ENCODE results near the gene RGS6.

RGS6 gene

DNA sequence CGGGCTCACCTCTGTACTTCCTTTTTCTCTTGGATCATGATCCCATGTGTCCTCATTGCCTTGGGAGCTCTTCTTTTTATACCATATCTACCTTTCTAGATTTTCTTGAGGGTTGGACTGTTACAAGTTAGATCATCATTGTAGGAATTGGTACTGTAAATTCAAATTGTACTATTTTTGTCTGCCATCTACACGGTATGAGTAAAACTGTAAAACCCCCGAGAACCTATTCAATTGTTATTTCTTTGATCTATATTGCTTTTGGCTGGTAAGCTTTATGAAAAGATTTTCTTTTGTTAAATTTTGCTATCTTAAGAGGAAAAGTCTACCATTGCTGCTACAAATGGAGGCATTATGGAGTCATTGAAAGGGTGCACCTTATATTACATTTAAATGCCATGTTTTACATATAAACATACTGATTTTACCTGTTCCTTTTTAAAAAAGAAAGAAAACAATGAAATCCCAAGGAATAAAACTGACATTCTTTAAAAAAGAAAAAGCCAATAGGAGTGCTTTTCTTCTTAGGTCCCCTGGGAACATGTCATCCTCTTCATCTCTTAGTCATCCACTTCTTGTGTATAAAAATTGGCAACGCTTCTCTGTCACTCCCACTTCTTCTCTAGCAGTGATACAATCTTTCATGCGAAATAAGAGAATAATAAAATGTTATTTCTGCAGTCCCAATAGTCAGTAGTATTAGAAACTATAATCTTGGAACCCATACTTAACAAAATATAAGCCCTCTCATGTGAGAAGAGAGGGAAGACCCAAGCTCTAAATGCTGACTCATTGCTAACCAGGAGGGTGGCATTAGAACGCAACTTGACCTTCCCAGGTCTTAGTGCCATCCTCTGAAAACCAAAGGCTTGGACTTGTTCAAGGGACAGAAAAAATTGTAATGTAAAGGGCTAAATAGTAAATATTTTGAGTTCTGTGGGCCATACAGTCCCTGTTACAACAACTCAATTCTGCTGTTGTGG, 20.4 kb downstream of the RGS6 start:
- Histone ChIP-seq H3K9me3 (ENCODE audit: insufficient read depth, low read depth, low read length) (no peaks in the 10 kb centered on the region; the same call in 1 of the 2 replicates), H3K4me1 (ENCODE audit: insufficient read depth, low read length) (no peaks in the 10 kb centered on the region), H3K4me3 (ENCODE audit: low read length) (no peak overlapping the region), H3K27ac (ENCODE audit: low read length) (no peak overlapping the region), H3K27me3 (ENCODE audit: insufficient read depth, low read length) (no peaks in the 10 kb centered on the region), H3K9ac (ENCODE audit: low read depth, low read length) (no peak overlapping the region), H3K36me3 (ENCODE audit: insufficient read depth, low read depth, low read length) (no peaks in the 10 kb centered on the region)

- Histone ChIP-seq H3K27ac (ENCODE audit: low read length) (no peak overlapping the region), H3K9me3 (ENCODE audit: insufficient read depth, low read depth, low read length) (no peaks in the 10 kb centered on the region), H3K27me3 (ENCODE audit: insufficient read depth, low read length) (no peaks in the 10 kb centered on the region), H3K4me3 (ENCODE audit: low read length) (no peak overlapping the region), H3K4me1 (ENCODE audit: insufficient read depth, low read length) (no peaks in the 10 kb centered on the region), H3K9ac (ENCODE audit: low read depth, low read length) (no peak overlapping the region), H3K36me3 (ENCODE audit: insufficient read depth, low read depth, low read length) (no peaks in the 10 kb centered on the region)
Observed at GRCh38 chr14:71956920-71957563, 24.8 kb downstream of the RGS6 start.

DNA sequence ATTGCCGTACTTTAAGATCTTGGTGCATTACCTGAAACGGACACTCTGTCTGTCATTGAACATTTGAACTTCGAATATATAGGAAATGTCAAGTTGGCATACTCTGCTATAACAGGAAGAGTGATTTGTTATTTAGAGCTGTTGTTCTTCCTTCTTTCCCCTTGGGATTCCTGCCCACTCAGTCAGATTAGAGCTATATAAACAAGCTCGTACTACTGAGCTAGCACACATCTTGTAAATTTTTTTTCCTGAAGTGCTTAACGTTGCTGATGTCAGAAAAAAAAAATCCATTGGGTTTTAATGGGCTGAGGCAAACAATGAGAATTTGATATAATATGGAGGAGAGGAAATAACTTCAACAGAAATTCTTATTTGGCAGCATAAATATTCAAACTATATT, 26.8 kb downstream of the RGS6 start:
- H3K9ac ChIP-seq (ENCODE audit: low read depth, low read length): no peak overlapping the region
- H3K9me3 ChIP-seq (ENCODE audit: insufficient read depth, low read depth, low read length): no peaks in the 10 kb centered on the region
- peaks cover 7% of the 10 kb centered on the region; the same call in 1 of the 2 replicates for H3K4me1 ChIP-seq (ENCODE audit: insufficient read depth, low read length)
- H3K36me3 ChIP-seq (ENCODE audit: insufficient read depth, low read depth, low read length): no peaks in the 10 kb centered on the region
- no peak overlapping the region for H3K4me3 ChIP-seq (ENCODE audit: low read length)
- H3K27me3 ChIP-seq (ENCODE audit: insufficient read depth, low read length): no peaks in the 10 kb centered on the region
- no peak overlapping the region for H3K27ac ChIP-seq (ENCODE audit: low read length)

GRCh38 chr14:71960494-71961353, 28.5 kb downstream of the RGS6 start:
- H3K4me1 ChIP-seq (ENCODE audit: insufficient read depth, low read length): peaks cover 7% of the 10 kb centered on the region; the same call in 1 of the 2 replicates
- no peak overlapping the region for H3K4me3 ChIP-seq (ENCODE audit: low read length)
- H3K9ac ChIP-seq (ENCODE audit: low read depth, low read length): no peak overlapping the region
- no peaks in the 10 kb centered on the region for H3K27me3 ChIP-seq (ENCODE audit: insufficient read depth, low read length)
- H3K36me3 ChIP-seq (ENCODE audit: insufficient read depth, low read depth, low read length): no peaks in the 10 kb centered on the region
- no peaks in the 10 kb centered on the region for H3K9me3 ChIP-seq (ENCODE audit: insufficient read depth, low read depth, low read length)
- H3K27ac ChIP-seq (ENCODE audit: low read length): no peak overlapping the region

DNA sequence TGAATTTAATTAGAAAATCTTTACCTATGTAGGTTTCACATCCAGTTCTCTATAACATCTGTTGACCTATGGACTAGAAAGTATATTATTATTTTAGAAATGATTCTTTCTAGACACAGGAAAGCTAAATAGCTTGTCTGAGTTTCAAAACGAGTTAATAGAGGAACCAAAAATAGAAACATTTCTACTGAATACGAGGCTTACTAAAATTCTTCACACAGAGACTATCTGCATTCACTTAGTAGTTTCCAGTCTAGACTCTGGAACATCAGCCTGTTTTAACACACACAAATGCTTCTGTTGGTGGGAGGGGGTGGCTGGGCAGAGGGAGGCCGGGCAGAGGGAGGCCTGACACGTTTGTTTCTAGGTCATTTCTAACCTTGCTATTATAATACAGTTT, 29.7 kb downstream of the RGS6 start:
- no peaks in the 10 kb centered on the region for H3K27me3 ChIP-seq (ENCODE audit: insufficient read depth, low read length)
- no peak overlapping the region for H3K27ac ChIP-seq (ENCODE audit: low read length)
- H3K4me3 ChIP-seq (ENCODE audit: low read length): no peak overlapping the region
- H3K9me3 ChIP-seq (ENCODE audit: insufficient read depth, low read depth, low read length): no peaks in the 10 kb centered on the region
- peaks cover 7% of the 10 kb centered on the region; the same call in 1 of the 2 replicates for H3K4me1 ChIP-seq (ENCODE audit: insufficient read depth, low read length)
- no peak overlapping the region for H3K9ac ChIP-seq (ENCODE audit: low read depth, low read length)
- no peaks in the 10 kb centered on the region for H3K36me3 ChIP-seq (ENCODE audit: insufficient read depth, low read depth, low read length)

DNA sequence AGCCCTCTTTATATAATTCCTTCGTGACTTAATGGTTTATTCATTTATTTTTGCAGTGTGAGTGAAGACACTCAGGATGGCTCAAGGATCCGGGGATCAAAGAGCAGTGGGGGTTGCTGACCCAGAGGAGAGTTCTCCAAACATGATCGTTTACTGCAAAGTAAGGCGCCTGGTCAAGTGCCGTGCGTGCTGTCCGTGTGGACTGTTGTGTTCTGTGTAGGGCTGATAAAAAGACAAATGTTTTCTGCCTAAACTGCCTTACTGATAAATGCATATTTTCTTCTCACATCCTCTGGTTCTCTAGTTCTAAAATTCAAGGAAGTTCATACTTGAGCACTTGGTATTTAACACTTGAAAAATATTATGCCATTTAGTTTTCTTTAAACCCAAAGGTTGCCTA, 32.5 kb downstream of the RGS6 start:
- Histone ChIP-seq H3K27me3 (ENCODE audit: insufficient read depth, low read length) (no peaks in the 10 kb centered on the region), H3K9ac (ENCODE audit: low read depth, low read length) (no peak overlapping the region), H3K36me3 (ENCODE audit: insufficient read depth, low read depth, low read length) (no peaks in the 10 kb centered on the region), H3K9me3 (ENCODE audit: insufficient read depth, low read depth, low read length) (no peaks in the 10 kb centered on the region), H3K27ac (ENCODE audit: low read length) (no peak overlapping the region), H3K4me1 (ENCODE audit: insufficient read depth, low read length) (peaks cover 7% of the 10 kb centered on the region; the same call in 1 of the 2 replicates), H3K4me3 (ENCODE audit: low read length) (no peak overlapping the region)

GRCh38 chr14:71966528-71966927, 34.3 kb downstream of the RGS6 start:
- Histone ChIP-seq H3K27me3 (ENCODE audit: insufficient read depth, low read length) (no peaks in the 10 kb centered on the region), H3K9ac (ENCODE audit: low read depth, low read length) (no peak overlapping the region), H3K4me3 (ENCODE audit: low read length) (no peak overlapping the region), H3K36me3 (ENCODE audit: insufficient read depth, low read depth, low read length) (no peaks in the 10 kb centered on the region), H3K4me1 (ENCODE audit: insufficient read depth, low read length) (peaks cover 7% of the 10 kb centered on the region; the same call in 1 of the 2 replicates), H3K27ac (ENCODE audit: low read length) (no peak overlapping the region), H3K9me3 (ENCODE audit: insufficient read depth, low read depth, low read length) (no peaks in the 10 kb centered on the region)

DNA sequence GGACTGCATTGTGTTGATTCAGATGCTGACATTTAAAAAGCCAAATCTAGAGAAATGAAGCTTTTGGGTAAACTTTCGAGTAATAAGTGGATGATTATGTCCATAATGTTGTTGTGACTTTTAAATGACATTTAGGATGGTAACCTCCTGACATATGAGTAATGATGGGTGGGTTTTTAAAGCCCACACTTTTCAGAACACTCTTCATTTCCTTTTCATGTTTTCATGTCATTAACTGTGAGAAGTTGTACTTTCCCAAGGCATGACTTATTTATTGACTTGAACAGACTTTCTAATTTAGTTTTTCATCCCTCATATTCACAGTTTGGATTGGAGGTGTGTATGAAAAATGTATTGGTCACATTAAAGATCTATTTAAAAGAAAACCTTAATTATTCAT, 35.5 kb downstream of the RGS6 start:
- H3K27ac ChIP-seq (ENCODE audit: low read length): no peak overlapping the region
- H3K36me3 ChIP-seq (ENCODE audit: insufficient read depth, low read depth, low read length): no peaks in the 10 kb centered on the region
- peaks cover 6% of the 10 kb centered on the region; the same call in 1 of the 2 replicates for H3K4me1 ChIP-seq (ENCODE audit: insufficient read depth, low read length)
- H3K9me3 ChIP-seq (ENCODE audit: insufficient read depth, low read depth, low read length): no peaks in the 10 kb centered on the region
- H3K4me3 ChIP-seq (ENCODE audit: low read length): no peak overlapping the region
- no peak overlapping the region for H3K9ac ChIP-seq (ENCODE audit: low read depth, low read length)
- H3K27me3 ChIP-seq (ENCODE audit: insufficient read depth, low read length): no peaks in the 10 kb centered on the region

- no peak overlapping the region for H3K4me3 ChIP-seq (ENCODE audit: low read length)
- no peaks in the 10 kb centered on the region for H3K4me1 ChIP-seq (ENCODE audit: insufficient read depth, low read length)
- no peaks in the 10 kb centered on the region for H3K36me3 ChIP-seq (ENCODE audit: insufficient read depth, low read depth, low read length)
- no peak overlapping the region for H3K9ac ChIP-seq (ENCODE audit: low read depth, low read length)
- no peak overlapping the region for H3K27ac ChIP-seq (ENCODE audit: low read length)
- H3K9me3 ChIP-seq (ENCODE audit: insufficient read depth, low read depth, low read length): peaks cover 2% of the 10 kb centered on the region; the same call in 1 of the 2 replicates
- no peaks in the 10 kb centered on the region for H3K27me3 ChIP-seq (ENCODE audit: insufficient read depth, low read length)
Observed at GRCh38 chr14:71970272-71970671, 38.0 kb downstream of the RGS6 start.

- Histone ChIP-seq H3K9ac (ENCODE audit: low read depth, low read length) (no peak overlapping the region), H3K4me1 (ENCODE audit: insufficient read depth, low read length) (peaks cover 6% of the 10 kb centered on the region; the same call in 1 of the 2 replicates), H3K27ac (ENCODE audit: low read length) (no peak overlapping the region), H3K27me3 (ENCODE audit: insufficient read depth, low read length) (no peaks in the 10 kb centered on the region), H3K4me3 (ENCODE audit: low read length) (no peak overlapping the region), H3K36me3 (ENCODE audit: insufficient read depth, low read depth, low read length) (no peaks in the 10 kb centered on the region), H3K9me3 (ENCODE audit: insufficient read depth, low read depth, low read length) (no peaks in the 10 kb centered on the region)
Observed at GRCh38 chr14:71985538-71986189, 53.4 kb downstream of the RGS6 start.

GRCh38 chr14:71988476-71988875, 56.2 kb downstream of the RGS6 start:
- no peak overlapping the region for H3K4me3 ChIP-seq (ENCODE audit: low read length)
- peaks cover 6% of the 10 kb centered on the region; the same call in 1 of the 2 replicates for H3K4me1 ChIP-seq (ENCODE audit: insufficient read depth, low read length)
- no peaks in the 10 kb centered on the region for H3K9me3 ChIP-seq (ENCODE audit: insufficient read depth, low read depth, low read length)
- H3K27me3 ChIP-seq (ENCODE audit: insufficient read depth, low read length): no peaks in the 10 kb centered on the region
- H3K27ac ChIP-seq (ENCODE audit: low read length): no peak overlapping the region
- no peaks in the 10 kb centered on the region for H3K36me3 ChIP-seq (ENCODE audit: insufficient read depth, low read depth, low read length)
- H3K9ac ChIP-seq (ENCODE audit: low read depth, low read length): no peak overlapping the region

Measured in iPS-20b (cell line).